Calu3 (cell line): ENCODE results near the gene SLC6A9. TPM values are rescaled to one million over a fixed set of nuclear protein-coding genes. Genes with fewer than 3 reads are reported as not detected.
A peak's percentile ranks its signal among the peaks of the same experiment; 100 is the strongest.

Experiments used
- BruUV-seq: library from RNA; stranded (reverse); fragments of 400-500 nt; replicated peaks from 2 replicates; lab custom pipeline; 2021; lab: Mats Ljungman, UMichigan
- CTCF ChIA-PET: fragments of 300-600 bp; sonication (Branson Sonifier 250); formaldehyde crosslinking; loops from one replicate; lab custom pipeline; 2022; ENCODE audit warnings: antibody characterized with exemption; lab: Charles Lee
- DNase-seq: peaks from one replicate; pipeline ENCODE4 v3.0.0; 2022
- H3K27ac Mint-ChIP-seq: one replicate; pipeline ENCODE4 v1.8.0; 2022; ENCODE audit warnings: mixed read lengths; ENCODE audit not compliant: unreplicated experiment
- H3K27me3 Mint-ChIP-seq: one replicate; pipeline ENCODE4 v1.8.0; 2022; ENCODE audit warnings: mixed read lengths; ENCODE audit not compliant: unreplicated experiment
- H3K36me3 Mint-ChIP-seq: one replicate; pipeline ENCODE4 v1.8.0; 2022; ENCODE audit warnings: mild to moderate bottlenecking, moderate library complexity, mixed read lengths; ENCODE audit not compliant: insufficient read depth, unreplicated experiment
- H3K4me1 Mint-ChIP-seq: one replicate; pipeline ENCODE4 v1.8.0; 2022; ENCODE audit warnings: mild to moderate bottlenecking, low read depth, mixed read lengths; ENCODE audit not compliant: unreplicated experiment
- H3K4me3 Mint-ChIP-seq: one replicate; pipeline ENCODE4 v1.8.0; 2022; ENCODE audit warnings: mild to moderate bottlenecking, low read depth, moderate library complexity, mixed read lengths; ENCODE audit not compliant: unreplicated experiment
- H3K9me3 Mint-ChIP-seq: one replicate; pipeline ENCODE4 v1.8.0; 2022; ENCODE audit warnings: low read depth, mixed read lengths; ENCODE audit not compliant: unreplicated experiment
- CTCF ChIP-seq: fragments of 200-600 bp; IDR thresholded peaks from one replicate; pipeline ENCODE4 v1.8.0; 2022; ENCODE audit warnings: antibody characterized with exemption; ENCODE audit not compliant: unreplicated experiment
- intact Hi-C: fragments of 100-400 bp; cut with micrococcal nuclease; formaldehyde crosslinking; loops from one replicate; pipeline ENCODE4 v1.10.0; 2022; ENCODE audit not compliant: unreplicated experiment
- total RNA-seq: library from RNA; stranded (reverse); gene quantifications from 2 replicates; pipeline ENCODE4 v1.2.3, GENCODE V29; 2022

SLC6A9 gene
- total RNA-seq, 1 experiment from 2014 or later: 18.2 TPM

DNA sequence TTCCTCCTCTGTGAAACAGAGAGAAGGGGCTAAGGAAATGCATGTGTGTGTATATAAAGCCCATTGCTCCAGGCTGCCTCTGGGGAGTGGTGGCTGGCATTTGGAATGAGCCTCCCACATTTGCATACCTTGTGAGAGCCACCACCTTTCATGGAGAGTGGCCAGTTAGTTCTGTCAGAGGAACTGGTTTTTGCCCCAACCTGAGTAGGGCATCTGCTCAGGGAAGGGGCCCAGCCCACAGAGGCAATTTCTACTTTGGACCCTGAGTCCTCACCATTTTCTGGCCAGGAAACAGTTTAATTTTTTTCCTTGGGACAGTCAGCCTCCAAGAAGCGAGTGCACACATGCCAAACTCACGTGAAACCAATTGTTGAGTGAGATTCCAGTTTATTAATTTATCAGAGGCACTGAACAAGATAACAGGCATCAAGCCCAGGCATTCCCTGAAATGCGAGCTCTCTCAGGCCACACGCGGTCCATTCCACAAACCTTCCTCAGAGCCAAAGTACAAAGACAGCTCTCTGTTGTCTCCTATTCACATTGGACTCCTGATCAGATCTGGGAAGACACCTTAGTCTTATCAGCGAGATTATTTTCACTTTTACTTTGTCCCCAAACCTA lies 1.0 kb upstream of the SLC6A9 start:
- no peak for DNase-seq

DNA sequence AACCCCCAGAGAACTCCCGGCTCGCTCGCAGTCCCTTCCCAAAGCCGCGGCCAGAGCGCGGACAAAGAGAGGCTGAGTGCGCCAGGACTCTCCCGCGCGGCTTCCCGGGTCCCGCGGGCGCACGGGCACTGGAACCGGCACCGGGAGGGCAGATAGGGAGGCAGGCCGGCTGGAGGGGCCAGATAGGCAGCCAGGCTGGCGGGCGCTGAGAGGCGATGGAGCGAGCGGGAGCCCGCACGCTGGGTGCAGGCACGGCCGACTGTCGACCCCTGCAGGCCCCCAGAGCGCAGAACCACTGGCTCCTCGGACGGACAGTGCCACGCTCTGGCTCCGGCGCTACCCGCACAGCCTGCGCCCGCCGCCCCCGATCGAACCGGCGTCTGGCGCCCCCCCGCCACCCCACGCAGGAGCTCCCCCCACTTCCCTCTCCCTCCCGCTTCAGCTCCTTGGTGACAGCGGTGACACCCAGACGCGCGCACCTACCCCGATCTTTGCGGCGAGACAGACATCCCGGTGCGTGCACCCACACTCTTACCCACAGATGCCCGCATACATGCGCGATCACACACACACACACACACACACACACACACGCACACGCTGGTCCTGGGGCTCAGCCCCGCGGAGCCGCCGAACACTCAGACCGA lies 534 bp downstream of the SLC6A9 start:
- peaks cover 36% of the 10 kb centered on the region for H3K4me1 Mint-ChIP-seq
- H3K4me3 Mint-ChIP-seq: peak overlapping the region; percentile 90
- H3K27ac Mint-ChIP-seq: peak overlapping the region; percentile 94
- peaks cover 39% of the 10 kb centered on the region for H3K36me3 Mint-ChIP-seq
- no peaks in the 10 kb centered on the region for H3K9me3 Mint-ChIP-seq
- H3K27me3 Mint-ChIP-seq: no peaks in the 10 kb centered on the region
- DNase-seq: peak; percentile 70
- intact Hi-C loops: loop anchor here (2.0 kb wide), 1 partner anchor 18 kb away; no protein-coding TSS in a partner anchor
- no TSS peak for BruUV-seq
- TF ChIP-seq CTCF: no peak
- CTCF ChIA-PET: interaction anchor here (0.8 to 1.5 kb wide), 4 partner anchors 10 to 32 kb away, joined by 3 to 6 read pairs (median 4); no protein-coding TSS in a partner anchor

More for the DNA sequence above, 1.0 kb upstream of the SLC6A9 start:
- Mint-ChIP-seq H3K36me3 (peaks cover 39% of the 10 kb centered on the region), H3K4me3 (peak overlapping the region; percentile 90), H3K9me3 (no peaks in the 10 kb centered on the region), H3K4me1 (peaks cover 50% of the 10 kb centered on the region), H3K27me3 (no peaks in the 10 kb centered on the region), H3K27ac (peak overlapping the region; percentile 94)
- CTCF ChIA-PET: no interaction called here
- intact Hi-C loops: no loop called here
- TSS peak; percentile 46 for BruUV-seq
- TF ChIP-seq CTCF: no peak

- intact Hi-C loops: loop anchor here (2.0 kb wide), 1 partner anchor 17 kb away; no protein-coding TSS in a partner anchor
- TF ChIP-seq CTCF: no peak
- DNase-seq: peak; percentile 92
- BruUV-seq: no TSS peak
- Mint-ChIP-seq H3K27ac (peak overlapping the region; percentile 94), H3K27me3 (no peaks in the 10 kb centered on the region), H3K36me3 (peaks cover 41% of the 10 kb centered on the region), H3K4me3 (peak overlapping the region; percentile 90), H3K4me1 (peaks cover 40% of the 10 kb centered on the region), H3K9me3 (no peaks in the 10 kb centered on the region)
- CTCF ChIA-PET: interaction anchor here (0.6 to 1.5 kb wide), 4 partner anchors 9 to 479 kb away, joined by 3 to 6 read pairs (median 4); no protein-coding TSS in a partner anchor
These were observed 1.2 kb downstream of the SLC6A9 start for GRCh38 chr1:44029911-44030604.

GRCh38 chr1:44029260-44029910 lies 1.9 kb downstream of the SLC6A9 start:
- CTCF ChIA-PET: interaction anchor here (0.6 to 1.4 kb wide), 3 partner anchors 12 to 479 kb away, joined by 3 to 6 read pairs (median 6); no protein-coding TSS in a partner anchor
- Mint-ChIP-seq H3K36me3 (peaks cover 48% of the 10 kb centered on the region), H3K4me3 (peak overlapping the region; percentile 90), H3K4me1 (peaks cover 47% of the 10 kb centered on the region), H3K27ac (peak overlapping the region; percentile 94), H3K27me3 (no peaks in the 10 kb centered on the region), H3K9me3 (no peaks in the 10 kb centered on the region)
- no peak for TF ChIP-seq CTCF
- intact Hi-C loops: no loop called here
- BruUV-seq: TSS peak; percentile 24
- no peak for DNase-seq
